HTERT RPE-1 (cell line): ENCODE measurements around the gene PLXNA4.

Experiments
- in situ Hi-C: fragments of 300-500 bp; cut with MboI; formaldehyde crosslinking; loops from 4 replicates; pipeline ENCODE4 v1.14.3; 2020; ENCODE audit warnings: low sequenced_read_pairs

Gene PLXNA4

GRCh38 chr7:132509643-132510042, 66.6 kb downstream of the PLXNA4 start:
- in situ Hi-C loops: no loop called here

- in situ Hi-C loops: no loop called here
These were observed 67.4 kb downstream of the PLXNA4 start for GRCh38 chr7:132508724-132509353.

GRCh38 chr7:132504852-132505251, 71.4 kb downstream of the PLXNA4 start:
- in situ Hi-C loops: no loop called here

GRCh38 chr7:132504071-132504470, 72.2 kb downstream of the PLXNA4 start:
- in situ Hi-C loops: no loop called here

GRCh38 chr7:132503415-132503814, 72.9 kb downstream of the PLXNA4 start:
- in situ Hi-C loops: no loop called here

GRCh38 chr7:132501956-132502355, 74.3 kb downstream of the PLXNA4 start:
- in situ Hi-C loops: no loop called here

GRCh38 chr7:132500727-132501440, 75.4 kb downstream of the PLXNA4 start:
- in situ Hi-C loops: no loop called here

GRCh38 chr7:132499487-132499886, 76.8 kb downstream of the PLXNA4 start:
- in situ Hi-C loops: no loop called here

GRCh38 chr7:132499065-132499464, 77.2 kb downstream of the PLXNA4 start:
- in situ Hi-C loops: no loop called here

GRCh38 chr7:132498319-132498718, 78.0 kb downstream of the PLXNA4 start:
- in situ Hi-C loops: no loop called here

GRCh38 chr7:132497098-132497497, 79.2 kb downstream of the PLXNA4 start:
- in situ Hi-C loops: no loop called here

GRCh38 chr7:132495936-132496335, 80.3 kb downstream of the PLXNA4 start:
- in situ Hi-C loops: no loop called here

GRCh38 chr7:132494474-132494873, 81.8 kb downstream of the PLXNA4 start:
- in situ Hi-C loops: no loop called here

GRCh38 chr7:132492823-132493445, 83.3 kb downstream of the PLXNA4 start:
- in situ Hi-C loops: no loop called here

- in situ Hi-C loops: no loop called here
These were observed 84.8 kb downstream of the PLXNA4 start for GRCh38 chr7:132491391-132491945.

- in situ Hi-C loops: no loop called here
These were observed 85.8 kb downstream of the PLXNA4 start for GRCh38 chr7:132490474-132490873.

GRCh38 chr7:132489776-132490237, 86.5 kb downstream of the PLXNA4 start:
- in situ Hi-C loops: no loop called here

- in situ Hi-C loops: no loop called here
These were observed 87.5 kb downstream of the PLXNA4 start for GRCh38 chr7:132488634-132489302.

- in situ Hi-C loops: no loop called here
These were observed 90.0 kb downstream of the PLXNA4 start for GRCh38 chr7:132486274-132486610.

GRCh38 chr7:132485600-132486273, 90.5 kb downstream of the PLXNA4 start:
- in situ Hi-C loops: no loop called here

- in situ Hi-C loops: no loop called here
These were observed 91.1 kb downstream of the PLXNA4 start for GRCh38 chr7:132485136-132485535.
